NCI-H82 treated with DMSO at 0.1 percent for 48 hours (cell line): Measurements from ENCODE around the gene MAEA.

Experiments
- DNase-seq: peaks from one replicate; lab custom pipeline; 2025; ENCODE audit not compliant: unreplicated experiment; lab: John Stamatoyannopoulos, UW

MAEA gene

DNA sequence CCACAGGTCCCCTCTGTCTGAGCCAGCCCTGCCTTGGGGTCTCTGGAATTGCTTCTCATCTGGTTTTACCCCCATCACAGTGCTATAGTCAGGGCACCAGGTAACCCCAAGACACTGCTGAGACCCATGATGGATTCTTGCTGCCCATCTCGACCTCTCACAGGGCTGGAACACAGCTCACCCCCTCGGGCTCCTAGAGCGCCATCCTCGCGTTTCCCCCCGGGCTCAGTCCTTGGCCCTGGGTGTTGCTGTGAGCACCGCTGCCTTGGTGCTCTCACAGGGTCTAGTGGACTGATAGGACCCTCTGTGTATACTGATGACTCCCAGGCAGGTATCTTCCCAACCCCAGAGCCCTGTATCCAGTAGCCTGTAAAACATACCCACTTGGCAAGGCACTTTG lies 8.8 kb downstream of the MAEA start:
- DNase-seq: no peak

DNA sequence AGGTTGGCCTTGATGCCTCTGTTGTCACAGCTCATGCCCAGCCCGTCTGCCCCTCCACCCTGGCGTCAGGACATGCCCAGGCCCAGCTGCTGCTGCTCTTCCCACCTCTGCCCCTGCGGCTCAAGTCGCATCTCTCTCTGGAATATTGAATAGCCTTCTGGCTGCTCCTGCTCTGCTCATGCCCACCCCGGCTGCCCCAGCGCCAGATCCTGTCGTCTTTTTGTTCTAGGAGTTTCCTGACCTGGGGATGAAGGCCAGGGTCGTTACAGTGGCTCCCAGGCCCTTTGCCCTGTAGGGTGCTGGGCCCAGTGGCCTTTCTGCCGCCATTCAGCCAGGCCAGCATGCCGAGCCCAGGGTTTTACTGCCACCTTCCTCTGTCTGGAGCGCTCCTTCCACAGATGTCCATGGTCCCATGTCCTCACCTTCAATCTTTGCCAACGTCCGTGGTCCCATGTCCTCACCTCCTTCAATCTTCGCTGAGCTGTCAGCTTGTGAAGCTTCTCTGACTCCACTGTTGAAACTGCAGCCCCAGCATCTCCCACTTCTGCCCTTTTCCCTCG lies 9.7 kb downstream of the MAEA start:
- DNase-seq: no peak

DNA sequence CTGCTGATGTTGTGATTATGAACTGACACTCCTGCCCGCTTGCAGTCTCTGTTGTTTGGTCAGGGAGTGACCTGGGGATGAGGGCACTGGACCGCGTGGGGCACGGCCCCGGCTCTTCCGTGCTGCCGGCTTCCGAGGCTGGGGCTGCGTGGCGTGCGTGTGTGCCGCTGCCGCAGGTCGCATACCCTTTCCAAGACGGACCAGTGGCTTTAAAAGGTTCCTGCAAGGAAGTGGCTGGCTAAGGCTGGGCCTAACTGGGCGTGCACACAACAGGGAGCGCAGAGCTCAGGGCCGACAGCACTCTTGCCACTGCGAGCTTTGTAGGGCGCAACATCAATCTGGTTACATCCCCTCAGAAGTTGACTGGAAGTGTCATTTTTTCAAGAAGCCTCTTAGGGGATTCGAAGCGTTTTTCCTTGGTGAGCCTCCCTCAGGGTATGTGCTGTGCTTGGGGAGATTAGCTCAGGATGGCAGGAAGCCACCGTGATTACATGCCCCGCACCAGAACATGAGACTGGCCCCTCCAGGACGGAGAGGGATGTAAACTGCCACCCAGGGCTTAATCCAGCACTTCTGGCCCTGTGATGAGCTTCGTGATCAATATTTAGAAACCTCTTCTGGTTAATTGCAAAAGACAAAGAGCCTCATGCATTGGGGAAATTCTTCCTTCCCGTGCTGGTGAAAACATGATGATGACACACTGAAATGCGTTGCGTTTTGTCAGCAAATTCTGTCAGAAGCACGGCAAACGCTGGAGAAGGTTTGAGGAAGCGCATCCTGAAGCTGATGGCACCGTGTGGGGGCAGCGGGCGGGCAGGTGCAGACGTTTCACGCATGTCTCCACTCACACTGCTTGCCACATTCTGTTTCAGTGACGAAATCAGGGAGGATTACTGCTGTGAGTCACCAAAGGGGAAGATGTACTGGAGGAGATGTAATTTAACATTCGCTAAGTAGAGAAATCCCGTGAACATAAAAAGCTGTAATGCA lies 11.1 kb downstream of the MAEA start:
- no peak for DNase-seq

DNA sequence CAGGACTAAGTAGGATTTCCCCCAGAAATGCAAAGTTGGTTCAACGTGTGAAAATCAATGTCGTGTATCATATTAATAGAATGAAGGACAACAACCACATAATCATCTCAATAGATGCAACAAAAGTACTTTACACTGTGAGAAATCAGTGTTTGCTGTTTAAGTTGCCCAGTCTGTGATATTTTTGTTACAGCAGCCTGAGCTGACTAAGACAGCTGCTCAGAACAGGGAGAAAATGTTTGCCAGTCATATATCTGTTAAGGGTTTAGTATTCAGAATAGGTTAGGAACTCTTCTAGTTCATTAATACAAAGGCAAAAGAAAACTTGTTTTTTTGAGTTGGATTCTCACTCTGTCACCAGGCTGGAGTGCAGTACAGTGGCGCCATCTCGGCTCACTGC lies 12.5 kb downstream of the MAEA start:
- DNase-seq: no peak

DNA sequence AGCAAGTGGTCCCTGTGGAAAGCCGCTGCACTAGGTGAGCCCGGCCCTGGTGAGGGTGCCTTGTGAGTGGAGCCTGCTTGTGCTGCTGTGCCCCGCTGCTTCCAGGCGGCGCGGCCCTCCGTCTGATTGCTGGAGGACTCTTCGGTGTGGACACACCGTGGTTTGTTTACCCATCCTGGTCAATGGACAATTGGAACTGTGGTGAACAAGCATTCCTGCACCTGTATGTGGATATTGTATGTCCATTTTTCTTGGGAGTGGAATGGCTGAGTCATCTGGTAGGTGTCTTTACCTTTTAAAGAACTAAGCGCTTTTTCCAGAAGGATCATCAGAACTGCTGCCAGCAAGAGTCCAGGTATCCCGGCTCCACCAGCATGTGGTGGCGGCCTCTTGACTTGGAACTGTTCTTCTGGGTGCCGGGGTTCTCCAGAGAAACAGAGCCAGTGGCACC lies 15.6 kb downstream of the MAEA start:
- DNase-seq: no peak

DNA sequence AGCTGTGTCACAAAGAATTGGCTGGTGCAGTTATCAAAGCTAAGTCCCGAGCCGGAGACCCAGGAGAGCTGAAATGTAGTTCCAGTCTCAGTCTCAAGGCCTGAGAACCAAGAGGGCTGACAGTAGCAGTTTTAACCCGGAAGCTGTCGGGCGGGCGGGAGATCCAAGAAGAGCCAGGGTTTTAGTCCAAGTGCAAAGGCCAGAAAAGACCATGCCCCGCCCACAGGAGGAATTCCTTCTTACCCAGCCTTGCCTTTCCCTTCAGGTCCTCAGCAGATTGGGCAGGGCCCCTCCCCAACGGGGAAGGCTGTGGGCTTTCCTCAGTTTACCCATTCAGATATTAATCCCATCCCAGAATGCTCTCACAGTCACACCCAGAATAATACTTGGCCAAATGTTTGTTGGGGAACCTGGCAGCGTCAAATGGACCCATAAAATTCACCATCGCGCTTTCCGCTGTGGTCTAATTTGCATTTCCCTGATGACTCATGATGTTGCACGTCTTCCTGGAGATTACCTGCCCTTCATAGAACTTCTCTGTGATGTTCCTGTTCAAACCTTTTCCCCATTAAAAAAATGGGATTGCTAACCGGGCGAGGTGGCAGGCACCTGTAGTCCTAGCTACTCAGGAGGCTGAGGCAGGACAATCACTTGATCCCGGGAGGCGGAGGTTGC lies 16.2 kb downstream of the MAEA start:
- no peak for DNase-seq

DNA sequence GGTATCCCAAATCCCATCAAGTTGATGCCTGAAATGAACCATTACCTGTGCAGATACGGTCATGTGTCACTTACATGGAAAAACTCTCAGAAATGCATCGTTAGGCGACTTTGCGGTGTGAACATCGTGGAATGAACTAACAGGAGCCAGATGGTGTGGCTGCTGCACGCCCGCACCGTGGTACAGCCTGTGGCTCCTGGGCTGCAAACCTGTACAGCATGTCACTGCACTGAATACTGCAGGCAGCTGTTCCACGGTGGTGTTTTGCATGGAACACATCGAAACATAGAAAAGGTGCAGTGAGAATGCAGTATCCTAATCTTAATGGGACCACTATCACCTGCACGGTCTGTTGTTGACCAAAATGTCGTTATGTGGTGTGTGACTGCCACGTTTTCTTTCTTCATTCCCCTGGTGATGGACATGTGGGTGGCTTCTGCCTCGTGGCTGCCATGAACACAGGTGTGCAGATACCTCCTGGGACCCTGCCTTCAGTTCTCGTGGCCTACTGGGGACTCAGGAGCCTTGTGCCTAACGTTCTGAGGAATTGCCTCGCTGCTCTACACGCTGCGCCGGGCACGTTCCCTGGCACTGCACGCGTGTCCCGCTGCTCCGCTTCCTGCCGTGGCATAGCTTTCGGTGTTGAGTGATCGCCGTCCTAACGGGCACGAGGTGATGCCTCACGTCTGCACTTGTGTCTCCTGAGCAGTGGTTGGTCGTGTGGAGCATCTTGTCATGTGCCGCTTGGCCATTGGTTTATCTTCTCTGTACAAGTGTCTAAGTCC lies 18.5 kb downstream of the MAEA start:
- no peak for DNase-seq

DNA sequence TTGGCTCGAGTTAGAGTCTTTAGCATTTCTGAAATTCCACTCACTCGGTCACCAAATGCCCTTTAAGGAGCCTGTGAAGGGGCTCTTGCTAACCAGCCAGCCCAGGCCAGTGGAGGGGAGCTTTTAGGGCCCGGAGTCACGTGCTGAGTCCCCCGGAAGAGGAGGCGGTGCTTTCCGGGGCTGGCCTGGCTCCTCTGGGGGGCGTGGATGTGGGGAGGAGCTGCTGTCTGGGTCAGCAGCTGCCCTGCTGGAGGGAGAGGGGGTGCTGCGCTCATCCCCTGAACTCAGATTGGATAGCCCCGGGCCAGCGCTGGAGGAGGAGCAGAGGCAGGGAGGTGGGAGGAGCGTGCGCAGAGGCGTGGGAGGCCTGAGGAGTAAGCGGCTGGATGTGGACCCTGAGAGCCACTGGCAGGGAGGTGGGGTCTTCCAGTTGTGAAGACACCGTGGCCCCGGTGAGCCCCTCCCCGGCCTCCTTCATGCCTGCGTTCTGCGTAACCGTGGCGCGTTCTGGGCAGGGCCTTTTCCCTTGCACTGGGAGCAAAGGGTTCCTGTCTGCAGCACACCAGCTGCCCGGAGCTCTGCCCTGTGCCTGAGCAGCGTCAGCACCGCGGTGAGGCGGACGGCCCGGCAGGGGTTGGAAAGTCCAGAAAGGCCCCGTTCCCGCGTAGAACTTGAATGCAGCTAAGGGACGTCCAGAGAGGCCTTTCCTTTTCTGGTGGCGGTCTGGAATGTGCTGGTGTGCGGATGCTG lies 19.7 kb downstream of the MAEA start:
- DNase-seq: peak; percentile 24

DNA sequence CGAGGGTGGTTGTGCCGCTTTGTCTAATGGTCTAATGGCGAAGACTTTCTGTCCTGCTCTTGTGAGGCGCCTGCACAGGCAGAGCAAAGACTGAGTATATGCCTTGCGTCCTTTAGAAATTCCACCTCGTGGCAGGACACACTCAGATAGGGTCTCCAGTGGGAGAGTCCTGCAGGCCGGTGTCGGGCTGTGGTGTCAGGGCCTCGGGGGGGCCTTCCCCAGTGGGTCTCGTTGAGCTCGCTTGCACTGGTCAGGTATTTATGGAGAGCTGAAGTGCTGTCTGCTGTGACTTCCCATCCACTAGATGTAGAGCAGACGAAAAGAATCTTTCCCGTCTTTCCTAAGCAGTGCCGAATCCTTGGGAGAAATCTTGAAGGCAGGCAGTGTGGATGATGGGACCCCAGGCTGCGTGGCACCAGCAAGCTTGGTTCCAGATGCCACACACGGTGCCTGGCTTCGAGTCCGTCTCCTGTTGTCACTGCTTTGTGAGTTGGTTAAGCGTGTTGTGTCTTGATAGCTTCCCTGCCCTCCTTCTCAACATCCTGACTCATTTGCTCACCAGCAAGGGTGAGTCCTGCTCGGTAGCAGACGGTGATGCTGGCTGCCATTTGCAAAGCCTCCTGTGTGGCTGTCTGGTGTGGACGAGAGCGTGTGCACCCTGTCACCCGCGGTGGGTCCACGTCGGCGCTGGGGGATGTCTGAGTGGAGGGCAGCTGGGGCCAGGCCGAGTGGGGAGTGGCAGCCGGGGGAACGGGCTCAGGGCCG lies 20.5 kb downstream of the MAEA start:
- DNase-seq: no peak

DNA sequence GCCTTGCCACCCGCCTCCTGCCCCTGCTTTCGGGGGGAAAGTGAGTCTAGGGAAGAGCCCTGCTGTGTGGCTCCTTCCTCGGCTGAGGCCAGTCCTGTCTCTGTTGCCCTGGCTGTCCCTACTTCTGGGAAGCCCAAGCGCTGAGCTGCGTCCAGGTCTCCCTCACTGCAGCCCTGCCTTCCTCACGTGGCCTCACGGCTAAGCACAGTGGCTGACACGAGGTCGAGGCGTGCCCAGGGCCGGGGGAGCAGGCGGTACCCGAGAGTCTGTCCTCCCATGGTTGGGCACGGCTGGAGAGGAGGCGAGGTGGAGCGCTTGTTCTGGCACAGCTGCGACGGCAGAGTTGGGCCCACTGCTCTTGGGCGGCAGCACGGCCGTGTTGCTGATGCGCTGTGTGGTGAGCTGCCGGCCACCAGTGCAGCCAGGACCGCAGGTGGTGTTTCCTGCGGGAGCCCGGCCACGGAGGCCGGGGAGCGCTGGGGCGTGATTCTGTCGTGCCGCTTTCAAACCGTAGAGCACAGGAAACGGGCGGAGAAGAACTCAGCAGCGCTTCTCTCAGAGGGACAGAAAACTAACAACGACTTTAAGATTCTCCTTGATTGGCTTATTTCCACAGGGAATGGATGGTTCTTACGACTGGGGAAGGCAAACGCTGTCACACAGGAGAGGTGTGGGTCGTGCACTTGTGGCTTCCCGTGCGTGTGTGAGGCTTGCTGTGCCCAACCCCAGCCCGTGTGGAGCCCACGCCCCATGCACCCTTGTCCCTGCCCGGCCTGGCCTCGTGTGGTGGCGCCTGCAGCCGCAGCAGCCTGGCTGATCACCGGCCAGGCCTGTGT lies 21.3 kb downstream of the MAEA start:
- DNase-seq: no peak

DNA sequence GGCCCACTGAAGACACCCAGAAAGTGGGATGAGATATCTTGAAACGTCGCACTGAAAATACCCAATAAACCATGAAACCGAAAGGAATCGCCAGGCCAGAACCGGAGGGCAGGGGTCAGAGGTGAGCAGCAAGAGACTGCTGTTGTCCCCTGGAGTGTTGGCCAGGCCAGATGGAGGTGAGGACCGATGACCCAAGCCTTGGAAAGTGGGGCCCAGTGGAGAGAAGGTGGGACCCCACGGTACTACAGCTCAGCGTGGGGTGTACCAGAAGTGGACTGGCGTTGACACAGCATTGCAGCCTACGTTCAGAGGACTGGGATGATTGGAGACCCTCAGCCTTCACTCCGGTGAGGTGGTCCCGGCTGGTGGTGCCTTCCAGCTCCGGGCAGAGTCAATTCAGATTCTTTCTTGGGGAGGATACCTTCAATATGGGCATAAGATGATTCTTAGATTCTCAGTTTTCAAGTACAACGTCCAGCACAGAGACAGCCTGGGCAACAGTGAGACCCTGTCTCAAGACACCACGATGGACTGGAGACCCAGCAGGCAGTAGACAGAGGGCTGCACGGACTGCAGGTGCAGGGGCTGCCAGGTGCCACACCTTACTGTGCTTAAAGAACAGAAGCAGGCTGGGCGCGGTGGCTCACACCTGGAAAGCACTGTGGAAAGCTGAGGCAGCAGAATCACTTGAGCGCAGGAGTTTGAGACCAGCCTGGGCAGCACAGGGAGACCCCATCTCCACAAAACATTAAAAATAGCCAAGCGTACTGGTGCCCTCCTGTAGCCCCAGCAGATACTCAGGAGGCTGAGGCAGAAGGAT lies 23.3 kb downstream of the MAEA start:
- no peak for DNase-seq

DNA sequence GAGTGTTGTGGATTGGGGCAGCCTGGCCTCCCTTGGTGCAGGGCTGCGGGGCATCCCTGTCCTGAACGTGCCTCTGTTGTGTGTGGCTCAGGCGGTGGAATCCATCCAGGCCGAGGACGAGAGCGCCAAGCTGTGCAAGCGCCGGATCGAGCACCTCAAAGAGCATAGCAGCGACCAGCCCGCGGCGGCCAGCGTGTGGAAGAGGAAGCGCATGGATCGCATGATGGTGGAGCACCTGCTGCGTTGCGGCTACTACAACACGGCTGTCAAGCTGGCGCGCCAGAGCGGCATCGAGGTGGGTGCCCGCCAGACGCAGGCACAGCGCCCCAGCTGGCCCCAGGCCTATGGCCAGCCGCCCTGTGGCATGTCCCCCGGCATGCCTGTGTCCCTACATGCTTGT lies 25.6 kb downstream of the MAEA start:
- no peak for DNase-seq

DNA sequence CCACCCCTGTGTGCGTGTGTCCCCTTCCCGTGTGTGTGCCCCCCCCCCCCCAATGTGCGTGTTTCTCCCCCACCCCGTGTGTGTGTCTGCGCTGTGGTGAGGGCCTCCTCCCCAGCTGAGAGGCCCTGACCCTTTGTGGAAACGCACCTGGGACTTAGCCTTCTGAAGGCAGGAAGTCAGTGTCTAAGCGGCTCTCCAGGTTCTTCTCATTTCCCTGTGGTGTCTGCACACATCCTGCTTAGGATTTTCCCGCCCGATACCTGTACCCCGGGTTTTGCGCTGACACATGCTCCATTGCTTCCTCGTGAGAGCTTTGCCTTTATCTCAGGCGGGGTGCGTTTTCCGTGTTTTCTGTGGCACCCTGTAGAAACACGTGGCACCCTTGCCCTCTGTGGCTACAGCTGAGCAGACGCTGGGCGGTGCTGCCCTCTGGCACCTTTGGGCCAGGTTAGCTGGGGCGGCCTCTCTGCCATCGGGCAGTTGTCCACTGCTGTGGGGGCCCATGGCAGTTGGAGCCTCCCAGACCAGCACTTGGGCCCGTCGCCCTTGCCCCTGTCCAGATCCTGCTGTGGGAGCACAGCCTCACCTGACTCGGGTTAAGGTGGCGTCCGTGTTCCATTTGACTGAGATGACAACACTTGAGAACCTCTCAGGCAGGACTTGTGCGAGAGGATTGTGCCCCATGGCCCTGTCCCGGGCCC lies 26.3 kb downstream of the MAEA start:
- no peak for DNase-seq

DNA sequence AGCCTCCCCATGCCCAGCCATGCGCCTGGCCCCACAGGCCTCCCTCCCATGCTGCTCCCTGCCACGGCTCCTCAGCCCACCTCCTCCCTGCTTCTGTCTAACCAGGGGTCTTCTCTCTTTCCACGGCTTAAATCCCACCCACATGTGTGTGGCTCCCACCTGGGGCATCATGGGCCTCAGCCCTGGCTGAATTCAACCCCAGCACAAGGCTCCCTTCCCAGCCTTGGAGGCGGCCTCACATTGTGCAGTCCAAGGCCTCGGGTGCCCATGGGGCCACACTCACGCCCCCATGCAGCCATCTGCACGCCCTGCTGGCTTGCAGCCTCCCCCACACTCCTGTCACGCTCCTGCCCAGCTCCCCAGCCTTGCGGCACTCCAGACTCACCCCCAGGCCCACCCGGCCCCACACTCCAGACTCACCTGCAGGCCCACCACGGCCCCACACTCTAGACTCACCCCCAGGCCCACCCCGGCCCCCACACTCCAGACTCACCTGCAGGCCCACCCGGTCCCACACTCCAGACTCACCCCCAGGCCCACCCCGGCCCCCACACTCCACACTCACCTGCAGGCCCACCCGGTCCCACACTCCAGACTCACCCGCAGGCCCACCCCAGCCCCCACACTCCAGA lies 27.0 kb downstream of the MAEA start:
- DNase-seq: no peak

DNA sequence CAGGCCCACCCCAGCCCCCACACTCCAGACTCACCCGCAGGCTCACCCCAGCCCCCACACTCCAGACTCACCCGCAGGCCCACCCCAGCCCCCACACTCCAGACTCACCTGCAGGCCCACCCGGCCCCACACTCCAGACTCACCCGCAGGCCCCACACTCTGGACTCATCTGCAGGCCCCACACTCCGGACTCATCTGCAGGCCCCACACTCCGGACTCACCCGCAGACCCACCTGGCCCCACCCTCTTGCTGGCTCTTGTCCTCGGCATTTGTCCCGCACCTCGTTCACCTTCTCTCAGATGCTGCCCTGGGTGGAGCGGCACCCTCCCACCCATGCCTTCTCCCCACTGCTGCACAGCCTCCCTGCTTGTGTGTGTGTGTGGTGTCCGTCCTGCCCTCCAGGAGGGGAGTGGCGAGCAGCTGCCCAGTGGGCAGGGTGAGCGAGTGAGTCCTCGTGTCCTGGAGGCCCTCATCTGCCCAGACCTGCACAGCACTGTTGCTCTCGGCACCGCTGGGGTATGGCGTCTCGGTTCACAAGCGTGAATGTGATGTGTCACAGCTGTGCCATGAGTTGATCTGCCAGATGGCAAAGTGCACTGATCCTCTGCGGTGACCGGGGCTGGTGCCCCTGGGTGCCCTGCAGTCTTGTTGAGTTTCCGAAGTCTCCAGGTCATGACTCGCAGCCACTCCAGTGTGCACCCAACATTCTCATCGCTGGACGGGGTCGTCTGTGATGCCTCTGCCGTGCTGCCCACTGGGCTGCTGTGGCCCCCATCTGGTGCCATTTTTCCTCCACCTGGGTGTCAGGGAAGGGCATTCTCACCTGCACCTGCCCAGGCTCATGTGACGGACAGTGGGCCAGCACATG lies 27.7 kb downstream of the MAEA start:
- no peak for DNase-seq

DNA sequence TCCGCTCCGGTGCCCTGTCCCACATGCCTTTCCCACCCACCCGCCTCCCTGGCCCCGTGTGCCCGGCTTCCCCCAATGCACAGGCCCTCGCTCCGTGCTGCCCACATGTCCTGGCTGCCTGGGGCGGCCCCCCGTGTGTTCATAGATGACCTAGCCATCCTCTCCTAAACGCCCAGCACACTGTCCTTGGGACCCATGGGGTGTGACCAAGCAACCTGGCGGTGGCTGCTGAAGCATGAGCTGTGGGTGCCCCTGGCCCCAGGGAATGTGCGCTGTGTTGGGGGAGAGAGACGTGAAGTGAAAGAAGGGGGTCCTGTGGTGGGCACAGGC lies 28.3 kb downstream of the MAEA start:
- DNase-seq: no peak
